Fibroblast of lung (primary cell): ENCODE measurements around the gene KIF2A. TPM values are rescaled to one million over a fixed set of nuclear protein-coding genes. Genes with fewer than 3 reads are reported as not detected.

Source experiments
- DNase-seq, 2 donors: peaks; one replicate each; pipeline versions ENCODE4 v3.0.0 to v3.0.0-alpha.2; 2010; ENCODE audit warnings: low read depth in 2 of 2
- H2AFZ ChIP-seq: 2 replicates; pipeline ENCODE4 v1.5.1; 2012; ENCODE audit warnings: low read length, control low read depth, inconsistent platforms
- H3K27ac ChIP-seq: 2 replicates; pipeline ENCODE4 v1.5.1; 2011; ENCODE audit warnings: low read length, control low read depth; ENCODE audit not compliant: insufficient read depth
- H3K27me3 ChIP-seq: 2 replicates; pipeline ENCODE4 v1.5.1; 2011; ENCODE audit warnings: mild to moderate bottlenecking, low read length; ENCODE audit not compliant: control insufficient read depth, insufficient read depth
- H3K36me3 ChIP-seq: 2 replicates; pipeline ENCODE4 v1.5.1; 2011; ENCODE audit warnings: low read length; ENCODE audit not compliant: control insufficient read depth, insufficient read depth
- H3K4me1 ChIP-seq: 2 replicates; pipeline ENCODE4 v1.5.1; 2011; ENCODE audit warnings: low read length; ENCODE audit not compliant: control insufficient read depth, insufficient read depth; ENCODE audit errors: extremely low read depth
- H3K4me2 ChIP-seq: 2 replicates; pipeline ENCODE4 v1.5.1; 2011; ENCODE audit warnings: low read length, control low read depth; ENCODE audit not compliant: insufficient read depth; ENCODE audit errors: extremely low read depth
- H3K4me3 ChIP-seq, 4 experiments: fragments of 200-600 bp in 1 of 4; sonication (generic) in 1 of 4; replicated peaks in 1 of 4; 2 replicates each; pipeline ENCODE4 v1.5.1; 2011 to 2016; ENCODE audit warnings: low read length in 4 of 4, low read depth in 3 of 4, mild to moderate bottlenecking in 3 of 4, control low read depth in 2 of 4, inconsistent platforms in 1 of 4, mixed read lengths in 1 of 4; ENCODE audit not compliant: insufficient read depth in 1 of 4; ENCODE audit errors: control extremely low read depth in 1 of 4
- H3K79me2 ChIP-seq: 2 replicates; pipeline ENCODE4 v1.5.1; 2012; ENCODE audit warnings: mild to moderate bottlenecking, low read length, inconsistent platforms; ENCODE audit not compliant: control insufficient read depth, insufficient read depth
- H3K9ac ChIP-seq: 2 replicates; pipeline ENCODE4 v1.5.1; 2011; ENCODE audit warnings: mild to moderate bottlenecking, low read length, control low read depth; ENCODE audit not compliant: insufficient read depth
- H3K9me3 ChIP-seq: 2 replicates; pipeline ENCODE4 v1.5.1; 2012; ENCODE audit warnings: low read depth, low read length; ENCODE audit not compliant: control insufficient read depth, insufficient read depth
- H4K20me1 ChIP-seq: 2 replicates; pipeline ENCODE4 v1.5.1; 2011; ENCODE audit warnings: low read length; ENCODE audit not compliant: control insufficient read depth, insufficient read depth; ENCODE audit errors: extremely low read depth
- CTCF ChIP-seq, 2 donors: IDR thresholded peaks in 1 of 2; conservative IDR thresholded peaks in 1 of 2; 1 replicate in 1 of 2; 2 replicates in 1 of 2; pipeline ENCODE4 v1.5.1; 2011 to 2012; ENCODE audit warnings: low read length in 2 of 2, control low read depth in 1 of 2, inconsistent platforms in 1 of 2, low read depth in 1 of 2, mild to moderate bottlenecking in 1 of 2
- EZH2 ChIP-seq: IDR thresholded peaks from 2 replicates; pipeline ENCODE4 v1.5.1; 2012; ENCODE audit warnings: low read length, control low read depth, mild to moderate bottlenecking; ENCODE audit errors: missing control alignments
- polyA plus RNA-seq, 2 donors: library from polyadenylated mRNA; depleted of rRNA in 1 of 2; stranded (reverse) in 1 of 2; unstranded in 1 of 2; fragments of >200 nt; gene quantifications; 2 replicates each; pipeline ENCODE4 v1.2.1, GENCODE V29; 2011 to 2012; ENCODE audit warnings: missing spikeins in 1 of 2
- total RNA-seq: library from RNA; depleted of rRNA; stranded (reverse); fragments of >200 nt; gene quantifications from 2 replicates; pipeline ENCODE4 v1.2.1, GENCODE V29; 2014

KIF2A gene
- total and polyA plus RNA-seq, 2 donors (not counting 1 experiment from before 2014, with no cell fraction given), result 43.7 to 59.3 TPM

GRCh38 chr5:62341783-62342475, 35.9 kb downstream of the KIF2A start:
- no peaks in the 10 kb centered on the region for H3K9me3 ChIP-seq
- H3K4me2 ChIP-seq, result no peak overlapping the region
- H2AFZ ChIP-seq, result no peak overlapping the region
- H3K9ac ChIP-seq, result no peak overlapping the region
- no peak overlapping the region for H3K27ac ChIP-seq
- peaks cover 43% of the 10 kb centered on the region for H3K79me2 ChIP-seq
- no peaks in the 10 kb centered on the region for H3K36me3 ChIP-seq
- H4K20me1 ChIP-seq, result no peaks in the 10 kb centered on the region
- H3K27me3 ChIP-seq, result no peaks in the 10 kb centered on the region
- H3K4me3 ChIP-seq, result no peak overlapping the region
- no peak for DNase-seq
- TF ChIP-seq EZH2 (no peak), CTCF (conservative IDR thresholded peaks at IDR 0.05 in 1 of 2, IDR thresholded peaks at IDR 0.05 in 1 of 2; ENCODE audit: low read depth in 1 of 2, low read length in 2 of 2) (no peak)
- no peaks in the 10 kb centered on the region for H3K4me1 ChIP-seq

GRCh38 chr5:62342476-62342837, 36.5 kb downstream of the KIF2A start:
- no peaks in the 10 kb centered on the region for H3K9me3 ChIP-seq
- no peaks in the 10 kb centered on the region for H3K36me3 ChIP-seq
- no peaks in the 10 kb centered on the region for H3K4me1 ChIP-seq
- no peaks in the 10 kb centered on the region for H4K20me1 ChIP-seq
- TF ChIP-seq CTCF (conservative IDR thresholded peaks at IDR 0.05 in 1 of 2, IDR thresholded peaks at IDR 0.05 in 1 of 2; ENCODE audit: low read depth in 1 of 2, low read length in 2 of 2), result no peak
- TF ChIP-seq EZH2, result no peak
- H3K27me3 ChIP-seq, result no peaks in the 10 kb centered on the region
- DNase-seq, result no peak
- H2AFZ ChIP-seq, result no peak overlapping the region
- peaks cover 43% of the 10 kb centered on the region for H3K79me2 ChIP-seq
- no peak overlapping the region for H3K4me3 ChIP-seq
- H3K9ac ChIP-seq, result no peak overlapping the region
- no peak overlapping the region for H3K4me2 ChIP-seq
- H3K27ac ChIP-seq, result no peak overlapping the region

- no peaks in the 10 kb centered on the region for H3K36me3 ChIP-seq
- no peak overlapping the region for H3K9ac ChIP-seq
- H2AFZ ChIP-seq, result no peak overlapping the region
- peaks cover 43% of the 10 kb centered on the region for H3K79me2 ChIP-seq
- no peaks in the 10 kb centered on the region for H4K20me1 ChIP-seq
- TF ChIP-seq EZH2 (no peak), CTCF (conservative IDR thresholded peaks at IDR 0.05 in 1 of 2, IDR thresholded peaks at IDR 0.05 in 1 of 2; ENCODE audit: low read depth in 1 of 2, low read length in 2 of 2) (no peak)
- no peak overlapping the region for H3K27ac ChIP-seq
- peak in 1 of 2 donors; percentile 28 for DNase-seq
- no peak overlapping the region for H3K4me2 ChIP-seq
- no peaks in the 10 kb centered on the region for H3K27me3 ChIP-seq
- no peaks in the 10 kb centered on the region for H3K4me1 ChIP-seq
- H3K4me3 ChIP-seq, result no peak overlapping the region
- H3K9me3 ChIP-seq, result no peaks in the 10 kb centered on the region
Measured at GRCh38 chr5:62343428-62343827, 37.4 kb downstream of the KIF2A start.
